ENCODE results near the gene DNASE1L1.

The DNASE1L1 gene

GRCh38 chrX:154354516-154354915, 54.5 kb downstream of the DNASE1L1 start:
- no peak overlapping the region for H3K4me3 ChIP-seq (ENCODE audit: extremely low read depth, insufficient read depth, low read length, poor library complexity, severe bottlenecking)
- H3K36me3 ChIP-seq (ENCODE audit: control insufficient read depth, insufficient read depth, low read length), result peaks cover 65% of the 10 kb centered on the region
- 95 to 100% methylated on average over 5 to 11 of the region's 13 CpGs for WGBS, 2 experiments (ENCODE audit: insufficient coverage in 2 of 2)
- H3K9me3 ChIP-seq (ENCODE audit: control insufficient read depth, low read length), result no peaks in the 10 kb centered on the region
- H3K27ac ChIP-seq (ENCODE audit: low read depth, low read length, severe bottlenecking), result no peak overlapping the region
- no peaks in the 10 kb centered on the region for H3K4me1 ChIP-seq (ENCODE audit: control insufficient read depth, insufficient read depth, low read length, poor library complexity, severe bottlenecking)

DNA sequence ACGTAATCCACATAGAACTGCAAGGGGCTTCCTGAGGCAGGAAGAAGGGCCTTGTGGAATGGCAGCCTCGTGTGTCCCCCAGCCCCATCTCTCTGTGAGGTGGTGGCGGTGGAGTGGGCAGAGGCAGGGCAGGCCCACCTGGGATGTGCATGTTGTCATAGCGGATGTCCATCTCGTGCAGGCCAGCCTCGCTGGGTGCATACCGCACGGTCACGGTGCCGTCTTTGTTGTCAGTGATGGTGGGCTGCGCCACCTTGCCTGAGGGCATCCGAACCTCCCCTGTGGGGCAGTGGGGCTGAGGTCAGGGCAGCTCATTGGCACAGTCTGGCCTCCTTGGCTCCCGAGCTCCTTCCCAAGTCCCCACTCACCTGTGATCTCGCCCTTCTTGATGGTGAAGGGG, 55.0 kb downstream of the DNASE1L1 start:
- Histone ChIP-seq H3K9me3 (ENCODE audit: control insufficient read depth, low read length) (no peaks in the 10 kb centered on the region), H3K4me1 (ENCODE audit: control insufficient read depth, insufficient read depth, low read length, poor library complexity, severe bottlenecking) (no peaks in the 10 kb centered on the region), H3K27ac (ENCODE audit: low read depth, low read length, severe bottlenecking) (no peak overlapping the region), H3K4me3 (ENCODE audit: extremely low read depth, insufficient read depth, low read length, poor library complexity, severe bottlenecking) (no peak overlapping the region), H3K36me3 (ENCODE audit: control insufficient read depth, insufficient read depth, low read length) (peaks cover 65% of the 10 kb centered on the region)
- 97 to 100% methylated on average over 7 to 8 of the region's 14 CpGs for WGBS, 2 experiments (ENCODE audit: insufficient coverage in 2 of 2)

DNA sequence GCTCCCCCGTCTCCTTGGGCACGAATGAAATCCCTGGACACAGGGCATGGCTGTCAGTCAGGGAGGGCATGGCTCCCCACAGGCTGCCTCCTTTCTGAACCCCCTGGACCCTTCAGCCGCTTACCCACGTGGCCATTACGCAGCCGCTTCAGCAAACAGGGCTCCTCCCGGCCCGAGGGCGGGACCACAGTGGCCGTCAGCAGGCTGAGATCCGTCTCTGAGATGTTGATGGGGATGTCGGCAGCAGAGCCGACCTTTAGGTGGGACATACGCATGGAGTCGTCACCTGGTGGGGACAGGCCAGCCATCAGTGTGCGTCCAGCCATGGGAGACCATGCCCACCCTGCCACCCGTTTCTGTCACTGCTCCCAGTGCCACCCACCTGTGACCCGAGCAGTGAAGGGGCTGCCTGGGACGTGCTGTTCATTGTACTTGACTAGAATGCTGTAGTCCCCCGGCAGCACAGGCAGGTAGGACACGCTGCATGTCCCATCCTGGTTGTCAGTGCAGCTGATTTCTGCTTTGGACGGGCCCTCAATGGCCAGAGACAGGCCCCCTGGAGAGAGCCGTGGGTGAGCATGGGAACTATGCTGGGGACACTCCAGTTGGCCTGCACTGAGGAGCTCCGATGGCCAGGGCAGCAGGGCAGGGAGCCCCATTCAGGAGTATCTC, 55.7 kb downstream of the DNASE1L1 start:
- no peak overlapping the region for H3K27ac ChIP-seq (ENCODE audit: low read depth, low read length, severe bottlenecking)
- no peak overlapping the region for H3K4me3 ChIP-seq (ENCODE audit: extremely low read depth, insufficient read depth, low read length, poor library complexity, severe bottlenecking)
- 95 to 100% methylated on average over 8 to 16 of the region's 24 CpGs for WGBS, 2 experiments (ENCODE audit: insufficient coverage in 2 of 2)
- H3K9me3 ChIP-seq (ENCODE audit: control insufficient read depth, low read length), result no peaks in the 10 kb centered on the region
- H3K4me1 ChIP-seq (ENCODE audit: control insufficient read depth, insufficient read depth, low read length, poor library complexity, severe bottlenecking), result no peaks in the 10 kb centered on the region
- H3K36me3 ChIP-seq (ENCODE audit: control insufficient read depth, insufficient read depth, low read length), result peaks cover 59% of the 10 kb centered on the region

- WGBS, 2 experiments (ENCODE audit: insufficient coverage in 2 of 2), result 98 to 100% methylated on average over 2 to 6 of the region's 13 CpGs
- H3K36me3 ChIP-seq (ENCODE audit: control insufficient read depth, insufficient read depth, low read length), result peaks cover 52% of the 10 kb centered on the region
Observed at GRCh38 chrX:154352466-154352865, 56.6 kb downstream of the DNASE1L1 start.

GRCh38 chrX:154352012-154352401, 57.0 kb downstream of the DNASE1L1 start:
- Histone ChIP-seq H3K4me3 (ENCODE audit: extremely low read depth, insufficient read depth, low read length, poor library complexity, severe bottlenecking) (no peak overlapping the region), H3K4me1 (ENCODE audit: control insufficient read depth, insufficient read depth, low read length, poor library complexity, severe bottlenecking) (no peaks in the 10 kb centered on the region), H3K27ac (ENCODE audit: low read depth, low read length, severe bottlenecking) (peak overlapping the region; percentile 10), H3K36me3 (ENCODE audit: control insufficient read depth, insufficient read depth, low read length) (peaks cover 47% of the 10 kb centered on the region), H3K9me3 (ENCODE audit: control insufficient read depth, low read length) (no peaks in the 10 kb centered on the region)
- 92 to 95% methylated on average over 7 of the region's 14 CpGs for WGBS, 2 experiments (ENCODE audit: insufficient coverage in 2 of 2)

More at GRCh38 chrX:154352466-154352865, 56.6 kb downstream of the DNASE1L1 start:
- Histone ChIP-seq H3K4me3 (ENCODE audit: extremely low read depth, insufficient read depth, low read length, poor library complexity, severe bottlenecking) (no peak overlapping the region), H3K4me1 (ENCODE audit: control insufficient read depth, insufficient read depth, low read length, poor library complexity, severe bottlenecking) (no peaks in the 10 kb centered on the region), H3K9me3 (ENCODE audit: control insufficient read depth, low read length) (no peaks in the 10 kb centered on the region), H3K27ac (ENCODE audit: low read depth, low read length, severe bottlenecking) (no peak overlapping the region)

Data from mesodermal cell (in vitro differentiated cells).